Sigmoid colon (tissue), 7 donors: ENCODE measurements around the gene PPP2R5E. TPM values are rescaled to one million over a fixed set of nuclear protein-coding genes. Genes with fewer than 3 reads are reported as not detected.

Experiments used
- DNase-seq: peaks from one replicate; pipeline ENCODE4 v3.0.0-alpha.2; 2019
- H3K27ac ChIP-seq, 4 donors: fragments of 200-600 bp; sonication (generic); one replicate each; pipeline ENCODE4 v1.5.1; 2016 to 2019; ENCODE audit warnings: mild to moderate bottlenecking in 1 of 4
- H3K27me3 ChIP-seq, 3 donors: fragments of 200-600 bp; sonication (generic); one replicate each; pipeline ENCODE4 v1.5.1; 2019; ENCODE audit warnings: mild to moderate bottlenecking in 1 of 3
- H3K36me3 ChIP-seq, 4 donors: fragments of 200-600 bp; sonication (generic); one replicate each; pipeline ENCODE4 v1.5.1; 2016 to 2019
- H3K4me1 ChIP-seq, 4 donors: fragments of 200-600 bp; sonication (generic); one replicate each; pipeline ENCODE4 v1.5.1; 2017 to 2019
- H3K4me3 ChIP-seq, 4 donors: fragments of 200-600 bp; sonication (generic); one replicate each; pipeline ENCODE4 v1.5.1; 2017 to 2019; ENCODE audit warnings: mild to moderate bottlenecking in 2 of 4, moderate library complexity in 1 of 4
- H3K9me3 ChIP-seq, 4 donors: fragments of 200-600 bp in 3 of 4; sonication (generic) in 3 of 4; one replicate each; pipeline versions ENCODE4 v1.5.1 to v1.6.1; 2013 to 2019
- EP300 ChIP-seq, 4 donors: sonication (generic); formaldehyde crosslinking; IDR thresholded peaks; one replicate each; pipeline ENCODE4 v1.6.1; 2017; ENCODE audit warnings: antibody characterized with exemption in 4 of 4
- POLR2A ChIP-seq, 2 donors: fragments of 450-650 bp; IDR thresholded peaks; one replicate each; pipeline ENCODE4 v1.6.1; 2016; ENCODE audit warnings: antibody characterized with exemption in 2 of 2, mild to moderate bottlenecking in 2 of 2, moderate library complexity in 2 of 2
- POLR2AphosphoS5 ChIP-seq, 4 donors: sonication (generic); formaldehyde crosslinking; IDR thresholded peaks; one replicate each; pipeline ENCODE4 v1.6.1; 2017; ENCODE audit warnings: antibody characterized with exemption in 4 of 4
- WGBS, 2 donors: extraction: QIAGEN DNeasy Blood & Tissue Kit; methylation state at CpG; one replicate each; pipeline ENCODE4 v1.1.7; 2013; 5-methylcytosine and 5-hydroxymethylcytosine counted together
- intact Hi-C: fragments of 100-400 bp; cut with DNase I; formaldehyde crosslinking; loops from one replicate; pipeline ENCODE4 v1.15.1; 2023
- polyA plus RNA-seq, 3 donors: library from polyadenylated mRNA; stranded (reverse); fragments of 200-250 nt; gene quantifications; one replicate each; pipeline ENCODE4 v1.2.3, GENCODE V29; 2013
- total RNA-seq, 4 donors: library from RNA; depleted of rRNA; stranded (reverse); fragments of >200 nt; gene quantifications; one replicate each; pipeline ENCODE4 v1.1.0, GENCODE V29; 2016
- TF ChIP-seq, protein P1 (sequence below), 4 experiments: fragments of 450-650 bp in 3 of 4; fragments of 200-600 bp in 1 of 4; IDR thresholded peaks; one replicate each; pipeline ENCODE4 v1.5.1; 2016 to 2019; ENCODE audit warnings: antibody characterized with exemption in 4 of 4, mild to moderate bottlenecking in 3 of 4, moderate library complexity in 2 of 4
- donor health status: healthy with polysubstance abuse.
- donor health status: Bipolar disorder and iron deficiency.
- donor health status: healthy.

PPP2R5E gene
- total and polyA plus RNA-seq, 7 donors, result 10.8 to 28.9 (median 23.7) TPM

DNA sequence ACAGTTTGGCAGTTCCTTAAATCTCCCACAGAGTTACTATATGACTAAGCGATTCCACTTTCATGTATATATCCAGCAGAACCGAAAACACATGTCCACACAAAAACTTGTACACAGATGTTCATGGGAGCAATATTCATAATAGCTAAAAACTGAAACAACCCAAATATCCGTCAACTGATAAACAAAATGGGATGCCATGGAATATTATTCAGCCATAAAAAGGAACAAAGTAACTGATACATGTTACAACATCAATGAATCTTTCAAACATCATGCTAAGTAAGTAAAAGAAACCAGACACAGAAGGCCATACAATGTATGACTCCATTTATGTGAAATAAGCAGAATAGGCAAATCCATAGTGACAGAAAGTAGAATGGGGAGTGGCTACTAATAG, 144.2 kb downstream of the PPP2R5E start:
- no peak overlapping the region for H3K27ac ChIP-seq
- DNase-seq, result no peak
- peaks cover 0 to 8% (median 0%) of the 10 kb centered on the region in 4 donors for H3K36me3 ChIP-seq
- H3K27me3 ChIP-seq, result no peaks in the 10 kb centered on the region
- WGBS, 2 donors, result 94 to 98% methylated on average over 3 of the region's 3 CpGs
- peaks cover 0 to 34% (median 30%) of the 10 kb centered on the region in 4 donors for H3K4me1 ChIP-seq
- no peak overlapping the region for H3K4me3 ChIP-seq
- TF ChIP-seq POLR2A (IDR thresholded peaks at IDR 0.05) (no peak), POLR2AphosphoS5 (IDR thresholded peaks at IDR 0.05) (no peak), EP300 (IDR thresholded peaks at IDR 0.05) (no peak)
- TF ChIP-seq, protein P1, sequence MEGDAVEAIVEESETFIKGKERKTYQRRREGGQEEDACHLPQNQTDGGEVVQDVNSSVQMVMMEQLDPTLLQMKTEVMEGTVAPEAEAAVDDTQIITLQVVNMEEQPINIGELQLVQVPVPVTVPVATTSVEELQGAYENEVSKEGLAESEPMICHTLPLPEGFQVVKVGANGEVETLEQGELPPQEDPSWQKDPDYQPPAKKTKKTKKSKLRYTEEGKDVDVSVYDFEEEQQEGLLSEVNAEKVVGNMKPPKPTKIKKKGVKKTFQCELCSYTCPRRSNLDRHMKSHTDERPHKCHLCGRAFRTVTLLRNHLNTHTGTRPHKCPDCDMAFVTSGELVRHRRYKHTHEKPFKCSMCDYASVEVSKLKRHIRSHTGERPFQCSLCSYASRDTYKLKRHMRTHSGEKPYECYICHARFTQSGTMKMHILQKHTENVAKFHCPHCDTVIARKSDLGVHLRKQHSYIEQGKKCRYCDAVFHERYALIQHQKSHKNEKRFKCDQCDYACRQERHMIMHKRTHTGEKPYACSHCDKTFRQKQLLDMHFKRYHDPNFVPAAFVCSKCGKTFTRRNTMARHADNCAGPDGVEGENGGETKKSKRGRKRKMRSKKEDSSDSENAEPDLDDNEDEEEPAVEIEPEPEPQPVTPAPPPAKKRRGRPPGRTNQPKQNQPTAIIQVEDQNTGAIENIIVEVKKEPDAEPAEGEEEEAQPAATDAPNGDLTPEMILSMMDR (IDR thresholded peaks at IDR 0.05), result no peak
- H3K9me3 ChIP-seq, result no peaks in the 10 kb centered on the region
- intact Hi-C loops, result no loop called here

DNA sequence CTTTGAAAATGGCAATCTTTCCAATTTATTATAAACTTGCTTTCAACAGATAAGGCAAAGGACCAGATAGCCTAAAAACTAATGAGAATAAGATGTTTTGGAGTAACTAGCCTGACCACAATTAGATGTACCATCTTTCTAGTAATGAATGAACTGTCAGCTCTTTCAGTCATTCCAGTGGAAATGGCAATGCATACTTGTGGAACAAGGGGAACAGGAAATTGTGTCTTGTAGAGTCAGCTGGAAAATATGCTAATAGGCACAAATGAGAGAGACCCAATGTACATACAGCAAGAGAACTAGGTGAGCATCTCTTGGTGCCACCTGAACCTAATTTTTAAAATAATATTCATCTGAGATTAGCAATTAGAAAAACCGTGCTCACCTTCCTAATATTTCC, 148.3 kb downstream of the PPP2R5E start:
- intact Hi-C loops, result no loop called here
- WGBS, 2 donors, result 91 to 93% methylated on average over 1 of the region's 1 CpG
- peaks cover 0 to 36% (median 10%) of the 10 kb centered on the region in 4 donors for H3K36me3 ChIP-seq
- TF ChIP-seq POLR2AphosphoS5 (IDR thresholded peaks at IDR 0.05) (no peak), EP300 (IDR thresholded peaks at IDR 0.05) (no peak), POLR2A (IDR thresholded peaks at IDR 0.05) (no peak)
- TF ChIP-seq, protein P1 (IDR thresholded peaks at IDR 0.05), result no peak
- no peak for DNase-seq
- no peaks in the 10 kb centered on the region for H3K4me1 ChIP-seq
- no peak overlapping the region for H3K4me3 ChIP-seq
- no peaks in the 10 kb centered on the region for H3K9me3 ChIP-seq
- H3K27me3 ChIP-seq, result no peaks in the 10 kb centered on the region
- H3K27ac ChIP-seq, result no peak overlapping the region

DNA sequence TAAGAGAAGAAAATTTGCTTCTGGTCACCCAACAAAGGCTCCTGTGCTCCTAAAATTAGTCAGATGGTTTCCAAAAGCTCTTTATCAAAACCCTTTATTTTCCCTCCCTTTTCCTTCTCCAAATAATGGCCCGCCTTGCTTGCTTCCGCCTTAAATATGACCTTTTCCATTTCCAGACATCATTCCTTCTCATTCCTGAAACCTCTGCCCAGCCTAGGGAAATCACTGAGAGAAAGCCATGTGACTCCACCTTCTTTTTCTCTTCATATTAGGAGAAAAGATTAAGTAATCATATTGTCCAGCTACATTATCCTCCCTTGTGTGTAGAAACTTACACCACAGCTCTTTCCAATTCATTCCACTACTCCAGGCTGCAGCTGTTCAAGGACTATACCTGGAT, 148.7 kb downstream of the PPP2R5E start:
- intact Hi-C loops, result no loop called here
- DNase-seq, result no peak
- Histone ChIP-seq H3K27ac (no peak overlapping the region), H3K4me1 (no peaks in the 10 kb centered on the region), H3K36me3 (peaks cover 0 to 36% (median 10%) of the 10 kb centered on the region in 4 donors), H3K4me3 (no peak overlapping the region), H3K27me3 (no peaks in the 10 kb centered on the region), H3K9me3 (no peaks in the 10 kb centered on the region)
- WGBS, 2 donors, result 96 to 97% methylated on average over 2 of the region's 2 CpGs
- TF ChIP-seq, protein P1 (IDR thresholded peaks at IDR 0.05), result no peak
- TF ChIP-seq EP300 (IDR thresholded peaks at IDR 0.05) (no peak), POLR2AphosphoS5 (IDR thresholded peaks at IDR 0.05) (no peak), POLR2A (IDR thresholded peaks at IDR 0.05) (no peak)

DNA sequence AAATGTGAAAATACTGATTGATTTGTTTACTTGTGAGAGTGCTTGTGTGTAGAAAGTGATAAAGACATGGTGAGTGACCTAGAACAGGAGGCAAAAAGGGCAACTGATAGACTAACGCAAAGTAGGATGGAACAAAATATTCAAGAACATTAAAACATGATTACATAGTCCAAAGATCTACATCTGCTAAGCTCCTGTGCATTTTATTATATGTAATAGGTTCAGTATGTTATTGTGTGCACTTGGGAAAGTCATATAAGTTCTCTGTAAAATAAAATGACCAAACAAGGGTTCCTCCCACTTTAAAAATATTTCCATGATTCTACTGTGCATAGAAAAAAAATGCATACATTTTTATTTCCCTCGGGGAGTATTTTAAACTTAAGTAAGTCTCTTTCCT, 150.2 kb downstream of the PPP2R5E start:
- H3K27ac ChIP-seq, result no peak overlapping the region
- WGBS, 2 donors, result 22 to 74% methylated on average over 2 of the region's 2 CpGs
- no peaks in the 10 kb centered on the region for H3K9me3 ChIP-seq
- H3K27me3 ChIP-seq, result no peaks in the 10 kb centered on the region
- no peak for DNase-seq
- no peak overlapping the region for H3K4me3 ChIP-seq
- no peaks in the 10 kb centered on the region for H3K4me1 ChIP-seq
- peaks cover 0 to 36% (median 11%) of the 10 kb centered on the region in 4 donors for H3K36me3 ChIP-seq
- intact Hi-C loops, result no loop called here
- TF ChIP-seq POLR2AphosphoS5 (IDR thresholded peaks at IDR 0.05) (no peak), POLR2A (IDR thresholded peaks at IDR 0.05) (no peak), EP300 (IDR thresholded peaks at IDR 0.05) (no peak)
- TF ChIP-seq, protein P1 (IDR thresholded peaks at IDR 0.05), result no peak

DNA sequence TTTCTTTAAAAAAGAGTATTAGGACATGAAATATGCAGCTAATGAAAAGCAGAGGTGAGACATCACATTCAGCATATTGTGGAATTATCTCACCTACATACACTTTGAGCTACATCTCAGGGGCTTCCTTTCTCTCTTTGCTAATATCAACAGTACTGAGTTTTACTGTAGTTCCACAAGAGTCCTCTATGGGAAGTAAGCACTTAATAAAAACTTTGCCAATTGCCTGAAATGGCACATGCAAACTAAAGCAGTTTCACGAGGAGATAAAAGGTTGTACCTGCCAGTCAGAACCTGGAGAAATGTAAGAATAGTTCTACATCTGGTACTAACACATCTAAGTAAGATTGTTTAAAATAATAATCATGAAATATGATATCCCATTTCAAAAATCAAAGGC, 150.9 kb downstream of the PPP2R5E start:
- no peak for DNase-seq
- 58 to 67% methylated on average over 1 of the region's 1 CpG for WGBS, 2 donors
- intact Hi-C loops, result no loop called here
- peaks cover 0 to 44% (median 11%) of the 10 kb centered on the region in 4 donors for H3K36me3 ChIP-seq
- no peaks in the 10 kb centered on the region for H3K4me1 ChIP-seq
- no peaks in the 10 kb centered on the region for H3K9me3 ChIP-seq
- H3K4me3 ChIP-seq, result no peak overlapping the region
- TF ChIP-seq, protein P1 (IDR thresholded peaks at IDR 0.05), result no peak
- TF ChIP-seq POLR2A (IDR thresholded peaks at IDR 0.05) (no peak), EP300 (IDR thresholded peaks at IDR 0.05) (no peak), POLR2AphosphoS5 (IDR thresholded peaks at IDR 0.05) (no peak)
- no peaks in the 10 kb centered on the region for H3K27me3 ChIP-seq
- no peak overlapping the region for H3K27ac ChIP-seq
